GM18858 (cell line): ENCODE data around the gene NKX2-8.
"Not testable (repeated sequence)": the region's sequence is repeated elsewhere in the genome, so short reads cannot be mapped to it uniquely, and the experiment has no call there.

ENCODE experiments used
- ATAC-seq: cut with Tn5 transposase; IDR thresholded peaks from one replicate; pipeline ENCODE4 v1.9.1; 2021; ENCODE audit not compliant: unreplicated experiment

Gene NKX2-8

GRCh38 chr14:36580141-36580855, 2.1 kb downstream of the NKX2-8 start:
- no peak for ATAC-seq

DNA sequence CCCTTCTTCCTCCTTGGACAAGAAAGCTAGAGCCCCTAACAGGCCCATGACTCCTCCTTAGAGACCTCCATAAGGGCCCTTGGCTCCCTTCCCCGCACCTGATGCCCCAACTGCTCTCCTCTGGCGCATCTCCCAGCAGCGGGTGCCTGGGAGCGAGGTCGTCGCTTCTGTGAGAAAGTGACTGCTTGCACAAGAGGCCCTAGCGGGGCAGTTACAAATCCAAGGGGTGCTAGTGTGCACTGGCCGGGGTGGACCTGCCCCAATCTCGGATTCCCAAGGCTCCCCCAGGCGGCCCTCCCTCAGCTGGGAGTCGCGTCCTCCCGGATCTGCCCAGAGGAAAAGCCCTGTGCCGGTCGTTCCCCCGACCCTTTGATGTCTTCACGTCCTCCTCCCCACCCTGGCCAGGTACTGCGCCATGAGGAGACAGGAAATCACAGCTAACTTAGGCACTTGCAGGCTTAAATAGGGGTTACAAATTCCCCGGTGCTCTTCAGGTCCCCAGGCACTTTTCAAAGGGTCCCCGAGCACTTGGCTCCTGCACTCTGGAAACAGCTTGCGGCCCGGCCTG, 2.8 kb downstream of the NKX2-8 start:
- no peak for ATAC-seq

DNA sequence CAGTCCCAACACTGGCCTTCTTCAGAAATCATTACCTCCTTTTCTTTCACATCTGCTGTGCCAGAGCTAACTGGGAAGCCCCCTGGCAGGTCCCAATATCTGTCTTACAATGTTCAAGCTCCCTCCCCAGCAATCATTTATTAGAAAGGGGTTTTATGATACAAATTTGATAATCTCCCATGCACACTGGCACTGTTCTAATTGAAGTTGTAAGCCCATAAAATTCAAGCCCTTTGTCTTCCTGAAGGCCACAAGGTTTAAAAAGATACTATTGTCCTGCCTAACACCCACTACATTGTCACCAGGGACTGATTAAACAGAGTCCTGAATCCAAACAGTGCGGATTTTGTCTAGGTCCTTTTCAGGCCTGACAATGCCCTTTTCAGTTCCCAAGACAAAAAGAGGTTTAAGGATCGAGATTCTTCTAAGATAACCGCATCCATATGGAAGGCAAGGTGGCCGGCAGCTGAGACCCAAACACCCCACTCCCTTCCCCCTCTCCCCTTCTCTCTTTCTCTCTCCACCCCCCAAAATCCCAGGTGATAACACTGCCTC, 3.3 kb downstream of the NKX2-8 start:
- ATAC-seq, result no peak

GRCh38 chr14:36570065-36570464, 12.3 kb downstream of the NKX2-8 start:
- no peak for ATAC-seq

DNA sequence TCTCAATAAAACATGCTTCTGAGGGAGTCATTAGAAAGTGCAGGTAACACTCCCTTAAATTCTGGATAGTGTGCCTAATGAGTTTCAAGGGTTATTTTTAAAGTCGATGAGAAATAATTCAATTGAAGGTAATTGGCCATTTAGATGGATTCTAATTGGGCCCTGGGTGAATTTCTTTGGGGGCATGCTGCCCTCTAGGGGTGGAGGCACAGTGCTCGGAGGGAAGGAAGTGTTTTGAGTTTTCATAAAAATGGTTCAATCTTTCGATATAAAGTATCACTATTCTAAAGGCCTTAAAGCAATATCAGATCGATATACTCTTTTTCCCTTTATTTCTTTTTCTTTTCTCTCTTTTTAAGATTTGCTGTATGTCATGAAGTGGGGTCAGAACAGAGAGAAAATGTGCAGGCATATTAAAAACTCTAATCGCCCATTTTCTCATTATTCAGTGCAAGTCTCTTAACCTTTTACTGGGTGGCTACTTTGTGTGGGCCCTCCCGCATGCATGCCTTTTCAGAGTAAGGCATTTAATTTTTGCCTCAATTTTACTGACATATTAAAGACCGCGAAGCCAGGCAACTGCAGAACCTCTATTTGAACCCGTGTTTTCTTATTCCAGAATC, 25.5 kb downstream of the NKX2-8 start:
- ATAC-seq, result no peak

DNA sequence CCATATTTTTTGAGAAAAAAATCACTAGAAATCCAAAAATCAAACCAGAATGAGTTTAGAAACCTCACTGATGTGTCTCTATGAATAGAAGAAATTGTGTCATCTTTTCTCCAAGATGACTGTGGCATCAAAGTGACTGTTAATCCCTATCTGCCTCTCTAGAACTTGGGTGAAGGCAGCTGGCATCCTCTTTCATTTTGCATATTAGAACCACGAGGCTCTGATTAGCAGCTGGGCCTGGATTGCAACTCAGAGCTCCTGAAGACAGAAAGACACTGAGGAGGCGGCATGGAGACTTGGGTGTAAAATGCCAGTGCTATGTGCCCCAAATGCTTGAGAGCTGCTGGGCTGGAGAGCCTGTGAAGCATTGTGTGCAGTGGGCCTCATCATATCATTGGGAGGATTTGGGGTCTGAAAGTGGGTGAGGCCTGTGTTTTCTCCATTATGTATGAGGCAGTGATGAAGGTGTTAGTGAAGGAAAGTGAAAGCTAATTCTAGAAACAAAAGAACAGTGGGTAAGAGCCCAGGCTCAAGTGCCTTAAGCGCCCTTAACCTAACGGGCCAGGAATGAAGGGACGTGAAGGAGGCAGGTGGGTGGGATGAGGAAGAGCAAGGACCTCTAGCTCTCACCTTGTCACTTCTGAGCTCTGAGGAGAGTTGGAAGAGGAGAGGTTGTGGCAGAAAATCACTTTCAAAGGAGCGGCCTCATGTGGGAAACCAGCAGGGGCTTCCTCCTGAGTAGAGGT, 26.2 kb downstream of the NKX2-8 start:
- ATAC-seq, result no peak

DNA sequence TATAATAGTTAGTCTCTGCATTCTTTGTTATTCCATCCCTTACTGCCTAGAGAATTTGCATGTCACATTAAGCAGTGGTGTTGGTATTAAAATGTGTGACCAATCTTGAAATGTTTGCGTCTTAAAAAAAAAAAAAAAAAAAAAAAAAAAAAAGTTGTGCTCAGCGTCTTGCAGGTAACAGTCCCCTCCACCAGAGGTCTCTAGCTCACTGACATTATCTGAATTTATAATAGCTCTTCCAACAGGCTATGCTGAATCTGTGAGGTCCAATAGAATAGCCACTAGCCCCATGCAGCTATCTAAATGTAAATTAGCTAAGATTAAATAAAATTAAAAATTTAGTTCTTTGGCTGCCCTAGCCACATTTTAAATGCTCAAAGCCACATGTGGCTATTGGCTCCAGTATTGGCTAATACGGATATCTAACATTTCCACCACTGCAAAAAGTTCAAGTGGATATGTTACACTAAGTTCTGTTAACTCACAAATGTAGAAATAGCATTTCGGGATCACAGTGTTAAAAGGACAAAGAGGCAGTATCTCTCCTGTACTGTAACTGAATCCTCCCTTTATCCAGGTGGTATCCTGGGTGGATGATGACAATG, 28.7 kb downstream of the NKX2-8 start:
- ATAC-seq, result peak; percentile 79

DNA sequence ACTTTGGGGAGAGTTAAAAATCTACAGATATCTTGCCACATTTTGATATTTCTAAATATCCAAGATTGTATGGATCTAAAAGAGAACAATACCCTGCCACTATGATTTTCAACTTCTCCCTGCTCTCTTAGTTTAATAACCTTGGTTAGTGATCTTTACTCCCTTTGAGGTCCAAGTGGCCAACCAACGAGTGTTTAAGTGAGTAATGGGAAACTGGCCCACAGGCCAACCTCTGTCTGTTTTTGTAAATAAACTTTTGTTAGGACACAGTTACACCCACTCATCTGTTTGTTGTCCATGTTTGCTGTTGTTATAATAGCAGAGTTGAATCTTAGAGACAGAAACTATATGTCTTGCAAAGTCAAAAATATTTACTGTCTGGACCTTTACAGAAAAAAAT, 31.5 kb downstream of the NKX2-8 start:
- no peak for ATAC-seq

- ATAC-seq, result not testable (repeated sequence)
Measured at GRCh38 chr14:36544280-36544679, 38.1 kb downstream of the NKX2-8 start.

- ATAC-seq, result no peak
Measured at GRCh38 chr14:36538051-36538450, 44.4 kb downstream of the NKX2-8 start.
